H1 (cell line): Measurements from ENCODE around the gene LMOD2. TPM values are rescaled to one million over a fixed set of nuclear protein-coding genes. Genes with fewer than 3 reads are reported as not detected.

ENCODE experiments used
- BACH1 ChIP-seq: IDR thresholded peaks from 2 replicates; pipeline ENCODE4 v1.6.1; 2012; ENCODE audit warnings: low read length, improper control_type of control experiment
- CHD2 ChIP-seq: IDR thresholded peaks from 2 replicates; pipeline ENCODE4 v1.6.1; 2012; ENCODE audit warnings: low read length, improper control_type of control experiment
- GTF2F1 ChIP-seq: IDR thresholded peaks from 2 replicates; pipeline ENCODE4 v1.6.1; 2012; ENCODE audit warnings: low read depth, low read length, improper control_type of control experiment, borderline replicate concordance
- HDAC6 ChIP-seq: IDR thresholded peaks from one replicate; pipeline ENCODE4 v1.7.1; 2012; ENCODE audit warnings: low read depth, mild to moderate bottlenecking, inconsistent platforms, low read length, moderate library complexity
- RBBP5 ChIP-seq: IDR thresholded peaks from 2 replicates; pipeline ENCODE4 v1.7.1; 2012; ENCODE audit warnings: low read depth, mild to moderate bottlenecking, inconsistent platforms, low read length, moderate library complexity, borderline replicate concordance
- SUZ12 ChIP-seq: fragments of 200-600 bp; sonication (generic); IDR thresholded peaks from 2 replicates; pipeline ENCODE4 v1.6.1; 2012; ENCODE audit warnings: mild to moderate bottlenecking, inconsistent platforms, low read length, moderate library complexity, mixed read lengths
- TAF1 ChIP-seq: IDR thresholded peaks from 2 replicates; pipeline ENCODE4 v1.6.1; 2011; ENCODE audit warnings: mild to moderate bottlenecking, low read depth, low read length
- polyA plus RNA-seq, 7 experiments: library from polyadenylated mRNA; depleted of rRNA in 3 of 7; stranded (reverse) in 5 of 7; unstranded in 2 of 7; fragments of >200 nt in 5 of 7; fragments of 200-250 nt in 2 of 7; gene quantifications; 1 replicate in 5 of 7; 2 replicates in 1 of 7; 4 replicates in 1 of 7; pipeline versions ENCODE4 v1.2.1 to v1.2.3, GENCODE V29; 2011 to 2013; ENCODE audit warnings: missing spikeins in 2 of 7, mixed read lengths in 2 of 7
- total RNA-seq: library from RNA; stranded (reverse); fragmentation: NEBNext Ultra II Directional; extraction: Animal tissue kit (Norgen Biotek cat#: 25700); gene quantifications from 2 replicates; pipeline ENCODE4 v1.2.1, GENCODE V29; 2021
- TF ChIP-seq, protein P1 (sequence below): fragments of 300-600 bp; sonication (generic); IDR thresholded peaks from 2 replicates; pipeline ENCODE4 v1.7.1; 2012; ENCODE audit warnings: low read length, moderate library complexity, mild to moderate bottlenecking, inconsistent platforms; ENCODE audit not compliant: insufficient replicate concordance

Gene LMOD2
- total and polyA plus RNA-seq, 2 of the 8 experiments (the other 6 are each of a cell fraction or from before 2014, with no cell fraction given): 0.03 to 0.22 TPM

DNA sequence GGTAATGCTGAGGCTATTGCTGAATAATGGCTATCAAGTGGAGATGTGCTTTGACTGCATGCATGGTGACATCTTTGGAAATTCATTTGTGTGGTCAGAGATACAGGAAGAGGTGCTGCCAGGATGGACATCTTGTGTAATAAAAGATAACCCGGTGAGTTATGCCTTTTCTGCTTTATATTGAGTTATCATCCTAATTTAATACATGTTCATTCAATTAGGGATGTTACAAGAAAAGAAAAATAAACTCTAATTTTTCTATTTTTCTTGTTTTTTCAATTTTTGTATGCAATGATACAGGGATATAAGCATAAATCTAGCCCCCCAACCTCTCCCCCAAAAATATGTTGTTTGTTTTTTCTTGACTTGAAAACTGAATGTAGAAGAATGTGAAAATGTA is 26.4 kb upstream of the LMOD2 start (continued):
- TF ChIP-seq, protein P1, sequence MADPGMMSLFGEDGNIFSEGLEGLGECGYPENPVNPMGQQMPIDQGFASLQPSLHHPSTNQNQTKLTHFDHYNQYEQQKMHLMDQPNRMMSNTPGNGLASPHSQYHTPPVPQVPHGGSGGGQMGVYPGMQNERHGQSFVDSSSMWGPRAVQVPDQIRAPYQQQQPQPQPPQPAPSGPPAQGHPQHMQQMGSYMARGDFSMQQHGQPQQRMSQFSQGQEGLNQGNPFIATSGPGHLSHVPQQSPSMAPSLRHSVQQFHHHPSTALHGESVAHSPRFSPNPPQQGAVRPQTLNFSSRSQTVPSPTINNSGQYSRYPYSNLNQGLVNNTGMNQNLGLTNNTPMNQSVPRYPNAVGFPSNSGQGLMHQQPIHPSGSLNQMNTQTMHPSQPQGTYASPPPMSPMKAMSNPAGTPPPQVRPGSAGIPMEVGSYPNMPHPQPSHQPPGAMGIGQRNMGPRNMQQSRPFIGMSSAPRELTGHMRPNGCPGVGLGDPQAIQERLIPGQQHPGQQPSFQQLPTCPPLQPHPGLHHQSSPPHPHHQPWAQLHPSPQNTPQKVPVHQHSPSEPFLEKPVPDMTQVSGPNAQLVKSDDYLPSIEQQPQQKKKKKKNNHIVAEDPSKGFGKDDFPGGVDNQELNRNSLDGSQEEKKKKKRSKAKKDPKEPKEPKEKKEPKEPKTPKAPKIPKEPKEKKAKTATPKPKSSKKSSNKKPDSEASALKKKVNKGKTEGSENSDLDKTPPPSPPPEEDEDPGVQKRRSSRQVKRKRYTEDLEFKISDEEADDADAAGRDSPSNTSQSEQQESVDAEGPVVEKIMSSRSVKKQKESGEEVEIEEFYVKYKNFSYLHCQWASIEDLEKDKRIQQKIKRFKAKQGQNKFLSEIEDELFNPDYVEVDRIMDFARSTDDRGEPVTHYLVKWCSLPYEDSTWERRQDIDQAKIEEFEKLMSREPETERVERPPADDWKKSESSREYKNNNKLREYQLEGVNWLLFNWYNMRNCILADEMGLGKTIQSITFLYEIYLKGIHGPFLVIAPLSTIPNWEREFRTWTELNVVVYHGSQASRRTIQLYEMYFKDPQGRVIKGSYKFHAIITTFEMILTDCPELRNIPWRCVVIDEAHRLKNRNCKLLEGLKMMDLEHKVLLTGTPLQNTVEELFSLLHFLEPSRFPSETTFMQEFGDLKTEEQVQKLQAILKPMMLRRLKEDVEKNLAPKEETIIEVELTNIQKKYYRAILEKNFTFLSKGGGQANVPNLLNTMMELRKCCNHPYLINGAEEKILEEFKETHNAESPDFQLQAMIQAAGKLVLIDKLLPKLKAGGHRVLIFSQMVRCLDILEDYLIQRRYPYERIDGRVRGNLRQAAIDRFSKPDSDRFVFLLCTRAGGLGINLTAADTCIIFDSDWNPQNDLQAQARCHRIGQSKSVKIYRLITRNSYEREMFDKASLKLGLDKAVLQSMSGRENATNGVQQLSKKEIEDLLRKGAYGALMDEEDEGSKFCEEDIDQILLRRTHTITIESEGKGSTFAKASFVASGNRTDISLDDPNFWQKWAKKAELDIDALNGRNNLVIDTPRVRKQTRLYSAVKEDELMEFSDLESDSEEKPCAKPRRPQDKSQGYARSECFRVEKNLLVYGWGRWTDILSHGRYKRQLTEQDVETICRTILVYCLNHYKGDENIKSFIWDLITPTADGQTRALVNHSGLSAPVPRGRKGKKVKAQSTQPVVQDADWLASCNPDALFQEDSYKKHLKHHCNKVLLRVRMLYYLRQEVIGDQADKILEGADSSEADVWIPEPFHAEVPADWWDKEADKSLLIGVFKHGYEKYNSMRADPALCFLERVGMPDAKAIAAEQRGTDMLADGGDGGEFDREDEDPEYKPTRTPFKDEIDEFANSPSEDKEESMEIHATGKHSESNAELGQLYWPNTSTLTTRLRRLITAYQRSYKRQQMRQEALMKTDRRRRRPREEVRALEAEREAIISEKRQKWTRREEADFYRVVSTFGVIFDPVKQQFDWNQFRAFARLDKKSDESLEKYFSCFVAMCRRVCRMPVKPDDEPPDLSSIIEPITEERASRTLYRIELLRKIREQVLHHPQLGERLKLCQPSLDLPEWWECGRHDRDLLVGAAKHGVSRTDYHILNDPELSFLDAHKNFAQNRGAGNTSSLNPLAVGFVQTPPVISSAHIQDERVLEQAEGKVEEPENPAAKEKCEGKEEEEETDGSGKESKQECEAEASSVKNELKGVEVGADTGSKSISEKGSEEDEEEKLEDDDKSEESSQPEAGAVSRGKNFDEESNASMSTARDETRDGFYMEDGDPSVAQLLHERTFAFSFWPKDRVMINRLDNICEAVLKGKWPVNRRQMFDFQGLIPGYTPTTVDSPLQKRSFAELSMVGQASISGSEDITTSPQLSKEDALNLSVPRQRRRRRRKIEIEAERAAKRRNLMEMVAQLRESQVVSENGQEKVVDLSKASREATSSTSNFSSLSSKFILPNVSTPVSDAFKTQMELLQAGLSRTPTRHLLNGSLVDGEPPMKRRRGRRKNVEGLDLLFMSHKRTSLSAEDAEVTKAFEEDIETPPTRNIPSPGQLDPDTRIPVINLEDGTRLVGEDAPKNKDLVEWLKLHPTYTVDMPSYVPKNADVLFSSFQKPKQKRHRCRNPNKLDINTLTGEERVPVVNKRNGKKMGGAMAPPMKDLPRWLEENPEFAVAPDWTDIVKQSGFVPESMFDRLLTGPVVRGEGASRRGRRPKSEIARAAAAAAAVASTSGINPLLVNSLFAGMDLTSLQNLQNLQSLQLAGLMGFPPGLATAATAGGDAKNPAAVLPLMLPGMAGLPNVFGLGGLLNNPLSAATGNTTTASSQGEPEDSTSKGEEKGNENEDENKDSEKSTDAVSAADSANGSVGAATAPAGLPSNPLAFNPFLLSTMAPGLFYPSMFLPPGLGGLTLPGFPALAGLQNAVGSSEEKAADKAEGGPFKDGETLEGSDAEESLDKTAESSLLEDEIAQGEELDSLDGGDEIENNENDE: no peak
- TF ChIP-seq RBBP5 (no peak), SUZ12 (no peak), HDAC6 (no peak), GTF2F1 (no peak), CHD2 (no peak), BACH1 (no peak), TAF1 (no peak)
